A375 (cell line): ENCODE results near the gene KRTAP19-3. TPM values are rescaled to one million over a fixed set of nuclear protein-coding genes. Genes with fewer than 3 reads are reported as not detected.

Experiments used
- small RNA-seq: library from RNA; depleted of rRNA; stranded (forward); fragments of <200 nt; gene quantifications from one replicate; pipeline ENCODE3, GENCODE V24; 2014
- total RNA-seq: library from RNA; depleted of rRNA; stranded (reverse); fragments of >200 nt; shearing (Covaris generic); gene quantifications from 2 replicates; pipeline ENCODE4 v1.2.3, GENCODE V29; 2014; rRNA removed

The KRTAP19-3 gene
- not detected in 2 replicates for total RNA-seq

GRCh38 chr21:30491963-30492428, at the start of gene KRTAP19-3:
TSS of gene KRTAP19-3 (minus strand) at chr21:30492013. CDS start at chr21:30491957, 56 bp downstream.

GRCh38 chr21:30502041-30502440, 10.2 kb upstream of the KRTAP19-3 start, which contains the start of gene KRTAP19-5:
TSS of gene KRTAP19-5 (minus strand) at chr21:30502141. CDS start at chr21:30502090, 51 bp downstream.

GRCh38 chr21:30497065-30497464, 5.3 kb upstream of the KRTAP19-3 start, which contains the start of gene KRTAP19-4:
TSS of gene KRTAP19-4 (minus strand) at chr21:30497165. CDS start at chr21:30497110, 55 bp downstream.

GRCh38 chr21:30487336-30487735, 4.5 kb downstream of the KRTAP19-3 start, which contains the start of gene KRTAP19-2:
TSS of gene KRTAP19-2 (minus strand) at chr21:30487436. CDS start at chr21:30487348, 88 bp downstream.

GRCh38 chr21:30480145-30480544, 11.7 kb downstream of the KRTAP19-3 start, which contains the start of gene KRTAP19-1:
TSS of gene KRTAP19-1 (minus strand) at chr21:30480367. CDS start at chr21:30480317, 50 bp downstream.

Small RNA genes within 50 kb of the gene (small RNA-seq; reads per million reads assigned to genes)
- gene AP000567.1 (not detected), gene KRTAP19-10P (not detected), gene KRTAP19-11P (not detected), gene KRTAP19-9P (not detected)

Other genes starting within 250 kb of the KRTAP19-3 start
- not detected in 2 replicates for gene KRTAP24-1, start 209.1 kb downstream of the KRTAP19-3 start, total RNA-seq
- gene KRTAP25-1, start 202.5 kb downstream of the KRTAP19-3 start, total RNA-seq: not detected in 2 replicates
- gene KRTAP26-1, start 171.7 kb downstream of the KRTAP19-3 start, total RNA-seq: not detected in 2 replicates
- gene KRTAP27-1, start 154.3 kb downstream of the KRTAP19-3 start, total RNA-seq: not detected in 2 replicates
- not detected in 2 replicates for gene KRTAP23-1, start 143.4 kb downstream of the KRTAP19-3 start, total RNA-seq
- not detected in 2 replicates for gene KRTAP13-2, start 119.7 kb downstream of the KRTAP19-3 start, total RNA-seq
- not detected in 2 replicates for gene KRTAP13-1, start 96.0 kb downstream of the KRTAP19-3 start, total RNA-seq
- gene KRTAP13-3, start 66.1 kb downstream of the KRTAP19-3 start, total RNA-seq: not detected in 2 replicates
- gene KRTAP13-4, start 61.8 kb downstream of the KRTAP19-3 start, total RNA-seq: not detected in 2 replicates
- gene KRTAP15-1, start 51.7 kb downstream of the KRTAP19-3 start, total RNA-seq: not detected in 2 replicates
- gene KRTAP19-1, start 11.6 kb downstream of the KRTAP19-3 start, total RNA-seq: not detected in 2 replicates
- gene KRTAP19-2, start 4.6 kb downstream of the KRTAP19-3 start, total RNA-seq: not detected in 2 replicates
- gene KRTAP19-4, start 5.2 kb upstream of the KRTAP19-3 start, total RNA-seq: not detected in 2 replicates
- not detected in 2 replicates for gene KRTAP19-5, start 10.1 kb upstream of the KRTAP19-3 start, total RNA-seq
- gene KRTAP19-6, start 49.9 kb upstream of the KRTAP19-3 start, total RNA-seq: not detected in 2 replicates
- gene KRTAP19-7, start 69.3 kb upstream of the KRTAP19-3 start, total RNA-seq: not detected in 2 replicates
- not detected in 2 replicates for gene KRTAP22-2, start 98.4 kb upstream of the KRTAP19-3 start, total RNA-seq
- not detected in 2 replicates for gene KRTAP6-3, start 100.4 kb upstream of the KRTAP19-3 start, total RNA-seq
- gene KRTAP6-2, start 106.9 kb upstream of the KRTAP19-3 start, total RNA-seq: not detected in 2 replicates
- not detected in 2 replicates for gene KRTAP22-1, start 109.1 kb upstream of the KRTAP19-3 start, total RNA-seq
- gene KRTAP6-1, start 121.9 kb upstream of the KRTAP19-3 start, total RNA-seq: not detected in 2 replicates
- gene KRTAP20-1, start 124.4 kb upstream of the KRTAP19-3 start, total RNA-seq: not detected in 2 replicates
- gene KRTAP20-4, start 128.6 kb upstream of the KRTAP19-3 start, total RNA-seq: not detected in 2 replicates
- gene KRTAP20-2, start 143.2 kb upstream of the KRTAP19-3 start, total RNA-seq: 1.5 TPM in 1 of 2 replicates, not detected in the other
- gene KRTAP20-3, start 150.9 kb upstream of the KRTAP19-3 start, total RNA-seq: not detected in 2 replicates
- not detected in 2 replicates for gene KRTAP21-3, start 226.8 kb upstream of the KRTAP19-3 start, total RNA-seq